Left ventricle myocardium superior (tissue), 1 donor: ENCODE data around the gene IRF2BP1. TPM values are rescaled to one million over a fixed set of nuclear protein-coding genes. Genes with fewer than 3 reads are reported as not detected.
"Not testable (repeated sequence)": the region's sequence is repeated elsewhere in the genome, so short reads cannot be mapped to it uniquely, and the experiment has no call there.

Source experiments
- ATAC-seq: fragments of 200-7000 bp; cut with Tn5 transposase; one replicate; pipeline ENCODE4 v1.9.1; 2020; ENCODE audit warnings: mild to moderate bottlenecking, moderate library complexity
- DNase-seq: peaks from one replicate; pipeline ENCODE4 v3.0.0-alpha.2; 2020
- intact Hi-C: fragments of 100-400 bp; cut with micrococcal nuclease; formaldehyde crosslinking; loops from one replicate; pipeline ENCODE4 v1.11.0; 2022
- total RNA-seq: library from RNA; stranded (reverse); fragmentation: NEBNext Ultra II Directional; extraction: Animal tissue kit (Norgen Biotek cat#: 25700); gene quantifications from one replicate; pipeline ENCODE4 v1.2.1, GENCODE V29; 2021
- donor health status: DM: no; HTN: yes; CAD: no; lungs with severe emphysema.

The IRF2BP1 gene
- total RNA-seq, 1 donor from 2014 or later: 22.3 TPM

GRCh38 chr19:45884682-45885555 is 1.0 kb downstream of the IRF2BP1 start:
- intact Hi-C loops: no loop called here
- ATAC-seq (peak; percentile 1), DNase-seq (no peak)

- intact Hi-C loops: no loop called here
- no peak for DNase-seq
Measured at GRCh38 chr19:45883881-45884681, 1.9 kb downstream of the IRF2BP1 start.

GRCh38 chr19:45883586-45883880 is 2.4 kb downstream of the IRF2BP1 start:
- no peak for ATAC-seq
- intact Hi-C loops: no loop called here

More at GRCh38 chr19:45883881-45884681, 1.9 kb downstream of the IRF2BP1 start:
- no peak for ATAC-seq

GRCh38 chr19:45882652-45883585 is 3.0 kb downstream of the IRF2BP1 start:
- no peak for ATAC-seq
- intact Hi-C loops: no loop called here

More at GRCh38 chr19:45883586-45883880, 2.4 kb downstream of the IRF2BP1 start:
- no peak for DNase-seq

GRCh38 chr19:45881909-45882528 is 3.9 kb downstream of the IRF2BP1 start:
- no peak for ATAC-seq
- DNase-seq: no peak
- intact Hi-C loops: no loop called here

More at GRCh38 chr19:45882652-45883585, 3.0 kb downstream of the IRF2BP1 start:
- peak; percentile 86 for DNase-seq

- ATAC-seq (no peak), DNase-seq (no peak)
- intact Hi-C loops: no loop called here
Measured at GRCh38 chr19:45881082-45881908, 4.6 kb downstream of the IRF2BP1 start.

- intact Hi-C loops: no loop called here
Measured at GRCh38 chr19:45879971-45880370, 6.0 kb downstream of the IRF2BP1 start.

GRCh38 chr19:45879055-45879454 is 6.9 kb downstream of the IRF2BP1 start:
- no peak for ATAC-seq
- intact Hi-C loops: no loop called here
- no peak for DNase-seq

More at GRCh38 chr19:45879971-45880370, 6.0 kb downstream of the IRF2BP1 start:
- DNase-seq (no peak), ATAC-seq (no peak)

GRCh38 chr19:45878043-45878794 is 7.7 kb downstream of the IRF2BP1 start:
- DNase-seq: no peak
- ATAC-seq: no peak
- intact Hi-C loops: no loop called here

GRCh38 chr19:45876411-45877197 is 9.3 kb downstream of the IRF2BP1 start:
- peak; percentile 60 for ATAC-seq

GRCh38 chr19:45876161-45876410 is 9.9 kb downstream of the IRF2BP1 start:
- intact Hi-C loops: no loop called here
- ATAC-seq (peak; percentile 9), DNase-seq (no peak)

More at GRCh38 chr19:45876411-45877197, 9.3 kb downstream of the IRF2BP1 start:
- DNase-seq: peak; percentile 58
- intact Hi-C loops: no loop called here

GRCh38 chr19:45874620-45874966 is 11.3 kb downstream of the IRF2BP1 start:
- DNase-seq (no peak), ATAC-seq (no peak)
- intact Hi-C loops: no loop called here

- DNase-seq (no peak), ATAC-seq (no peak)
- intact Hi-C loops: no loop called here
Measured at GRCh38 chr19:45873219-45873772, 12.6 kb downstream of the IRF2BP1 start.

- intact Hi-C loops: no loop called here
- no peak for ATAC-seq
- no peak for DNase-seq
Measured at GRCh38 chr19:45872095-45872919, 13.6 kb downstream of the IRF2BP1 start.

- ATAC-seq (no peak), DNase-seq (no peak)
- intact Hi-C loops: no loop called here
Measured at GRCh38 chr19:45870798-45871197, 15.1 kb downstream of the IRF2BP1 start.

- ATAC-seq, intact Hi-C loops, DNase-seq: not testable (repeated sequence)
Measured at GRCh38 chr19:45867241-45867640, 18.7 kb downstream of the IRF2BP1 start.
